OCI-LY1 (cell line): Measurements from ENCODE around the gene AIP.

Experiments
- H2AFZ ChIP-seq: fragments of 200-600 bp; sonication (generic), shearing (Covaris generic); 2 replicates; pipeline ENCODE4 v1.6.0; 2014; ENCODE audit warnings: antibody characterized with exemption, mild to moderate bottlenecking, low read length
- H3F3A ChIP-seq: fragments of 200-600 bp; sonication (generic), shearing (Covaris generic); 2 replicates; pipeline ENCODE4 v1.6.0; 2014; ENCODE audit warnings: mild to moderate bottlenecking, antibody characterized with exemption, low read length, moderate library complexity; ENCODE audit not compliant: insufficient read depth
- H3K27ac ChIP-seq: fragments of 200-600 bp; sonication (generic); 2 replicates; pipeline ENCODE4 v1.5.1; 2014; ENCODE audit warnings: low read length, mixed run types, mild to moderate bottlenecking, low read depth; ENCODE audit not compliant: poor library complexity, severe bottlenecking
- H3K27me3 ChIP-seq: fragments of 200-600 bp; sonication (generic); 2 replicates; pipeline ENCODE4 v1.6.0; 2014; ENCODE audit warnings: antibody characterized with exemption, mild to moderate bottlenecking, low read length, moderate library complexity; ENCODE audit not compliant: insufficient read depth
- H3K36me3 ChIP-seq: fragments of 200-600 bp; sonication (generic); 2 replicates; pipeline ENCODE4 v1.6.1; 2014; ENCODE audit warnings: mild to moderate bottlenecking, antibody characterized with exemption, low read length, moderate library complexity, mixed read lengths; ENCODE audit not compliant: insufficient read depth
- H3K4me1 ChIP-seq: fragments of 200-600 bp; sonication (generic); 2 replicates; pipeline ENCODE4 v1.5.1; 2014; ENCODE audit warnings: mild to moderate bottlenecking, low read length, moderate library complexity; ENCODE audit not compliant: insufficient read depth, severe bottlenecking
- H3K4me2 ChIP-seq: fragments of 200-600 bp; sonication (generic), shearing (Covaris generic); 2 replicates; pipeline ENCODE4 v1.6.1; 2014; ENCODE audit warnings: low read length
- H3K4me3 ChIP-seq: fragments of 200-600 bp; sonication (generic); 2 replicates; pipeline ENCODE4 v1.5.1; 2014; ENCODE audit warnings: low read length, low read depth, mild to moderate bottlenecking, mixed read lengths; ENCODE audit not compliant: poor library complexity, severe bottlenecking
- H3K79me2 ChIP-seq: fragments of 200-600 bp; shearing (Covaris generic); 2 replicates; pipeline ENCODE4 v1.6.1; 2016; ENCODE audit warnings: mixed run types, low read length, mixed read lengths; ENCODE audit not compliant: insufficient read depth
- H3K9ac ChIP-seq: fragments of 200-600 bp; sonication (generic), shearing (Covaris generic); 2 replicates; pipeline ENCODE4 v1.6.1; 2014; ENCODE audit warnings: mild to moderate bottlenecking, low read length, mixed read lengths
- H3K9me2 ChIP-seq: fragments of 200-600 bp; sonication (generic), shearing (Covaris generic); 2 replicates; pipeline ENCODE4 v1.6.1; 2014; ENCODE audit warnings: low read depth, mild to moderate bottlenecking, low read length, mixed read lengths
- H3K9me3 ChIP-seq: fragments of 200-600 bp; shearing (Covaris generic); 2 replicates; pipeline ENCODE4 v1.6.1; 2014; ENCODE audit warnings: low read length, mixed read lengths
- H4K20me1 ChIP-seq: fragments of 200-600 bp; sonication (generic), shearing (Covaris generic); 2 replicates; pipeline ENCODE4 v1.6.0; 2016; ENCODE audit warnings: mild to moderate bottlenecking, low read length; ENCODE audit not compliant: insufficient read depth
- EZH2 ChIP-seq: fragments of 200-600 bp; sonication (generic), shearing (Covaris generic); IDR thresholded peaks from 2 replicates; pipeline ENCODE4 v1.8.0; 2017; ENCODE audit warnings: borderline replicate concordance, mixed run types, mild to moderate bottlenecking, antibody characterized with exemption, low read length, moderate library complexity, mixed read lengths
- TF ChIP-seq, protein P1 (sequence below): fragments of 200-600 bp; sonication (generic), shearing (Covaris generic); IDR thresholded peaks from 2 replicates; pipeline ENCODE4 v1.5.1; 2017; ENCODE audit warnings: mild to moderate bottlenecking, antibody characterized with exemption, low read length, moderate library complexity, mixed read lengths

The AIP gene

DNA sequence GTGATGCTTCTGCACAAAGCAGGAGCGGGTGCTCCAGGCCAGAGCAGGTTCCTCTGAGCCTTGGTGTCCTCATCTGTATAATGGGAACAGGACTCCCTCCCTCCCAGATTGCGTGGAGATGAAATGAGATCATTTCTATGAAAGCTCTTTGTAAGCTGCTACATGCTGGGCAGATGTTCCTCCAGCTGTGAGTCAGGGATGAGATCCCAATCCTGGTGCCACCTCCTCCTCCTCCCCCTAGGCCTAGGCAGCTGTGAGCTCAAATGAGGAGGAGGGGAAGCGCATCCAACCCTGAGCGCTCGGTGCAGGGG is 47.4 kb downstream of the AIP start:
- TF ChIP-seq EZH2 = no peak
- TF ChIP-seq, protein P1, sequence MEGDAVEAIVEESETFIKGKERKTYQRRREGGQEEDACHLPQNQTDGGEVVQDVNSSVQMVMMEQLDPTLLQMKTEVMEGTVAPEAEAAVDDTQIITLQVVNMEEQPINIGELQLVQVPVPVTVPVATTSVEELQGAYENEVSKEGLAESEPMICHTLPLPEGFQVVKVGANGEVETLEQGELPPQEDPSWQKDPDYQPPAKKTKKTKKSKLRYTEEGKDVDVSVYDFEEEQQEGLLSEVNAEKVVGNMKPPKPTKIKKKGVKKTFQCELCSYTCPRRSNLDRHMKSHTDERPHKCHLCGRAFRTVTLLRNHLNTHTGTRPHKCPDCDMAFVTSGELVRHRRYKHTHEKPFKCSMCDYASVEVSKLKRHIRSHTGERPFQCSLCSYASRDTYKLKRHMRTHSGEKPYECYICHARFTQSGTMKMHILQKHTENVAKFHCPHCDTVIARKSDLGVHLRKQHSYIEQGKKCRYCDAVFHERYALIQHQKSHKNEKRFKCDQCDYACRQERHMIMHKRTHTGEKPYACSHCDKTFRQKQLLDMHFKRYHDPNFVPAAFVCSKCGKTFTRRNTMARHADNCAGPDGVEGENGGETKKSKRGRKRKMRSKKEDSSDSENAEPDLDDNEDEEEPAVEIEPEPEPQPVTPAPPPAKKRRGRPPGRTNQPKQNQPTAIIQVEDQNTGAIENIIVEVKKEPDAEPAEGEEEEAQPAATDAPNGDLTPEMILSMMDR = no peak
- Histone ChIP-seq H2AFZ (no peak overlapping the region), H3K4me2 (peak overlapping the region; percentile 20; the same call in 1 of the 2 replicates), H3K4me3 (no peak overlapping the region), H3K9ac (no peak overlapping the region), H3K27me3 (peaks cover 7% of the 10 kb centered on the region; the same call in 1 of the 2 replicates), H3K9me2 (no peaks in the 10 kb centered on the region), H3K9me3 (peaks cover 16% of the 10 kb centered on the region), H3K36me3 (no peaks in the 10 kb centered on the region), H3F3A (no peaks in the 10 kb centered on the region), H3K27ac (no peak overlapping the region), H3K79me2 (no peaks in the 10 kb centered on the region), H4K20me1 (no peaks in the 10 kb centered on the region), H3K4me1 (peaks cover 7% of the 10 kb centered on the region)

DNA sequence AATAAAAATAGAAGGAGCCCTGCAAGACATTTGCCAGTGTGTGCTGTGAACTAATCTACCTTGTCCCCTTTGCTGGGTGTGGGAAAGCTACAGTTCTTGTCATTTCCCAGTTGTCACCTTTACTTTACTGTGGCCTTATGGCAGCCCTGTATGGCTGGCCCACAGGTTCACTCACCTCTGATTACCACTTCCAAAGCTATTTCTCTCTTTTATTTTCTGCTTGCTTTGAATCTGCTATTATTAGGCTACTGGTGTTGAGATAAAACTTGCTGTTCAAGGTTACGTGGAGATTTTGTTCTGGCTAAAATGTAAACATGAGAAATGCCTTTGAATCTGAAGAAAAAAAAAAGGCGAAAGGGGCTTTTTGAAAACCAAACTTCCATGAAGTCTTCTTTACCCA is 50.1 kb downstream of the AIP start:
- Histone ChIP-seq H3K9ac (no peak overlapping the region), H2AFZ (no peak overlapping the region), H3K4me2 (no peak overlapping the region), H3K9me3 (peaks cover 21% of the 10 kb centered on the region), H3F3A (no peaks in the 10 kb centered on the region), H3K4me1 (peaks cover 7% of the 10 kb centered on the region), H3K9me2 (no peaks in the 10 kb centered on the region), H3K27ac (no peak overlapping the region), H3K36me3 (no peaks in the 10 kb centered on the region), H3K79me2 (no peaks in the 10 kb centered on the region), H4K20me1 (no peaks in the 10 kb centered on the region), H3K27me3 (no peaks in the 10 kb centered on the region; the same call in 1 of the 2 replicates), H3K4me3 (no peak overlapping the region)
- TF ChIP-seq, protein P1 = no peak

DNA sequence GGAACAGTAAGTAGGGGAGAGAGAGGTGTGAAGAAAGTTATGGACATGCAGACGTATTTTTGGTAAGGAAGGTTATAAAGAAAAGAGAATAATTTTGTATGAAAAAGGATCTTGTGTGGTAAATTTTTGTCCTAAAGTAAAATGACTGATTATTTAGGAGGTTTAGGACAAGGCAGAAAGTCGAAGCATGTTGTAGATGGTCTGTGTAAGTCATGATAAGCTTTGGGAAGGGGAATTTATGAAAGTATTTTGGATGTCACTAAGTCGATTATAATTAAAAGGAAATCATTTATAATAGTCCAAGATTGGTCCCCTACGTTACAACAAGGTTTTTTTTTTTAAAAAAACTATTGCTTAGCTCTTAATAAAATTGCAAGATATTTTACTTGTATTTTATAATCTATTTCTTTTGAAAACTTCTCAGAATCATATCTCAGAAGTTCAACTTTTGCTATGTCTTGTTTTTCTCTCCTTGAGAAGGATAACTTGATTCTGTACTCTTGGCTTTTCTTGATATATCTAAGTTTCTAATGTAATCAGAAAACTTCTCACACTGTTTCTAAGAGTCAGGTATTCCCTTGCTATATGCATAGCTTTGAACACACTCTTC is 51.3 kb downstream of the AIP start:
- TF ChIP-seq EZH2 = no peak
- TF ChIP-seq, protein P1 = no peak
- Histone ChIP-seq H3K4me2 (no peak overlapping the region), H3K79me2 (no peaks in the 10 kb centered on the region), H3K9ac (no peak overlapping the region), H3K9me2 (no peaks in the 10 kb centered on the region), H3K27me3 (no peaks in the 10 kb centered on the region; the same call in 1 of the 2 replicates), H3K4me1 (peaks cover 7% of the 10 kb centered on the region), H4K20me1 (no peaks in the 10 kb centered on the region), H3K36me3 (no peaks in the 10 kb centered on the region), H3K9me3 (peaks cover 21% of the 10 kb centered on the region), H3K27ac (no peak overlapping the region), H3K4me3 (no peak overlapping the region), H2AFZ (no peak overlapping the region), H3F3A (no peaks in the 10 kb centered on the region)
